GM21619 (cell line): ENCODE results near the gene FRS3.
A peak's percentile ranks its signal among the peaks of the same experiment; 100 is the strongest.

Experiments used
- ATAC-seq: cut with Tn5 transposase; IDR thresholded peaks from one replicate; pipeline ENCODE4 v1.9.1; 2021; ENCODE audit not compliant: unreplicated experiment

The FRS3 gene

GRCh38 chr6:41791984-41792383 is 12.3 kb upstream of the FRS3 start:
- no peak for ATAC-seq

GRCh38 chr6:41791305-41791704 is 11.6 kb upstream of the FRS3 start:
- ATAC-seq: no peak

- no peak for ATAC-seq
Observed at GRCh38 chr6:41790045-41790444, 10.3 kb upstream of the FRS3 start.

GRCh38 chr6:41789390-41789724 is 9.7 kb upstream of the FRS3 start:
- ATAC-seq: no peak

- peak; percentile 74 for ATAC-seq
Observed at GRCh38 chr6:41787219-41787917, 7.7 kb upstream of the FRS3 start, which contains the start of gene TOMM6. Gene TOMM6 (plus strand): TSS chr6:41787694. CDS start chr6:41787698, 4 bp downstream.

GRCh38 chr6:41786451-41787218 is 6.9 kb upstream of the FRS3 start:
- peak; percentile 50 for ATAC-seq

GRCh38 chr6:41785689-41786450 is 6.2 kb upstream of the FRS3 start:
- ATAC-seq: peak; percentile 1

- no peak for ATAC-seq
Observed at GRCh38 chr6:41785254-41785653, 5.6 kb upstream of the FRS3 start.

- ATAC-seq: no peak
Observed at GRCh38 chr6:41784581-41785171, 5.0 kb upstream of the FRS3 start.

GRCh38 chr6:41783106-41783780 is 3.5 kb upstream of the FRS3 start:
- no peak for ATAC-seq

GRCh38 chr6:41781366-41781730 is 1.6 kb upstream of the FRS3 start:
- ATAC-seq: no peak

GRCh38 chr6:41780551-41781365 is 1.1 kb upstream of the FRS3 start, which contains the start of gene PRICKLE4:
Gene PRICKLE4 (plus strand): TSS chr6:41780782. CDS start chr6:41783474, 2,692 bp downstream.
- ATAC-seq: no peak

- no peak for ATAC-seq
Observed at GRCh38 chr6:41779336-41779735, 364 bp downstream of the FRS3 start.

- no peak for ATAC-seq
Observed at GRCh38 chr6:41778895-41779294, 805 bp downstream of the FRS3 start.

GRCh38 chr6:41777551-41778285 is 2.0 kb downstream of the FRS3 start:
- no peak for ATAC-seq

GRCh38 chr6:41775293-41775882 is 4.3 kb downstream of the FRS3 start:
- ATAC-seq: no peak

- ATAC-seq: no peak
Observed at GRCh38 chr6:41774841-41775240, 4.9 kb downstream of the FRS3 start.

- ATAC-seq: no peak
Observed at GRCh38 chr6:41771058-41771983, 8.4 kb downstream of the FRS3 start.
